B cell (primary cell): ENCODE measurements around the gene MAP3K4.

Experiments
- EZH2 ChIP-seq: IDR thresholded peaks from 2 replicates; pipeline ENCODE4 v1.6.1; 2012; ENCODE audit warnings: borderline replicate concordance, low read depth, mild to moderate bottlenecking, moderate library complexity, low read length; ENCODE audit not compliant: insufficient read depth, poor library complexity, severe bottlenecking
- TF ChIP-seq, protein P1 (sequence below): fragments of 200-600 bp; IDR thresholded peaks from one replicate; pipeline ENCODE4 v1.8.0; 2022; ENCODE audit warnings: antibody characterized with exemption, mild to moderate bottlenecking

DNA sequence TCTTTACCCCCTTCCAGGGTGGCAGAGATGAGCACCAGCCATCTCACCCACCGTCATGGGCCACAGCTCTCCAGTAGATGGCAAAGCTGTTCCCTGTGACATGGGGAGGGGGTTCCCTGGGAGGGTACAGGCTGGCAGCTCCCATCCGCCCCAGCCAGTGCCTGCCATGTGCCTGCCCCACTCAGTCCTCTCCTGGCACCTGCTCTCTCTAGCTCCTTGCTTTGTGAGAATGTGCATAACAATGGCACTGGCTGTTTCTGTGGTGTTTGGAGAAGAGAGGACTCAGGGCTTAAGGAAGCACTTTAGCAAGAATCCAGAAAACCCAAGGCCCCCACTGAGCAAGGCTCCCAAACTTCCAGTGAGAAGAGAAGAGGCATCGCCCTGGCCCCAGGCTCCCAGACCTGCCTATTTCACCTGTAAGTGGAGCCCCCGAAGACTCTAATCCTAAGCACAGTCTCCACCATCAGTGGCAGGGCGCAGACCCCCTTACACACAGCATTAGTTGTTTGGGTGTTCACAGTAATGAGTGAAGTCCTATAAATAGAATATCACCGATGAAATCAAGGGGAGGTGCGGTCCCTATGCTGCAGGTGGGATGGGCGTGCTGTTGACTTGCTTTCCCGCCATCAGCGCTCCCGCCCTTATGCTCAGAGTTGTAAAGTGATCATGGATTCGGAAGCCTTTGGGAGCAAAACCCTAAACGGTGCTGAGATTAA, 172.1 kb downstream of the MAP3K4 start:
- TF ChIP-seq, protein P1, sequence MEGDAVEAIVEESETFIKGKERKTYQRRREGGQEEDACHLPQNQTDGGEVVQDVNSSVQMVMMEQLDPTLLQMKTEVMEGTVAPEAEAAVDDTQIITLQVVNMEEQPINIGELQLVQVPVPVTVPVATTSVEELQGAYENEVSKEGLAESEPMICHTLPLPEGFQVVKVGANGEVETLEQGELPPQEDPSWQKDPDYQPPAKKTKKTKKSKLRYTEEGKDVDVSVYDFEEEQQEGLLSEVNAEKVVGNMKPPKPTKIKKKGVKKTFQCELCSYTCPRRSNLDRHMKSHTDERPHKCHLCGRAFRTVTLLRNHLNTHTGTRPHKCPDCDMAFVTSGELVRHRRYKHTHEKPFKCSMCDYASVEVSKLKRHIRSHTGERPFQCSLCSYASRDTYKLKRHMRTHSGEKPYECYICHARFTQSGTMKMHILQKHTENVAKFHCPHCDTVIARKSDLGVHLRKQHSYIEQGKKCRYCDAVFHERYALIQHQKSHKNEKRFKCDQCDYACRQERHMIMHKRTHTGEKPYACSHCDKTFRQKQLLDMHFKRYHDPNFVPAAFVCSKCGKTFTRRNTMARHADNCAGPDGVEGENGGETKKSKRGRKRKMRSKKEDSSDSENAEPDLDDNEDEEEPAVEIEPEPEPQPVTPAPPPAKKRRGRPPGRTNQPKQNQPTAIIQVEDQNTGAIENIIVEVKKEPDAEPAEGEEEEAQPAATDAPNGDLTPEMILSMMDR = no peak
- TF ChIP-seq EZH2 = no peak
